Measurements from ENCODE around the gene LHFPL6. TPM values are rescaled to one million over a fixed set of nuclear protein-coding genes. Genes with fewer than 3 reads are reported as not detected.

The LHFPL6 gene
- total RNA-seq, 1 donor from 2014 or later: 174 TPM

- no peak for TF ChIP-seq CTCF (IDR thresholded peaks at IDR 0.05)
- no peak for DNase-seq (ENCODE audit: extremely low spot score, unreplicated experiment)
- Mint-ChIP-seq H3K4me3 (ENCODE audit: unreplicated experiment) (no peak overlapping the region), H3K27ac (ENCODE audit: unreplicated experiment) (no peak overlapping the region), H3K27me3 (ENCODE audit: unreplicated experiment) (no peaks in the 10 kb centered on the region), H3K9me3 (ENCODE audit: unreplicated experiment) (peaks cover 3% of the 10 kb centered on the region), H3K36me3 (ENCODE audit: unreplicated experiment) (peaks cover 7% of the 10 kb centered on the region), H3K4me1 (ENCODE audit: unreplicated experiment) (peaks cover 20% of the 10 kb centered on the region)
Measured at GRCh38 chr13:39402221-39402970, 200.6 kb downstream of the LHFPL6 start.

- Mint-ChIP-seq H3K4me1 (ENCODE audit: unreplicated experiment) (peaks cover 20% of the 10 kb centered on the region), H3K9me3 (ENCODE audit: unreplicated experiment) (peaks cover 3% of the 10 kb centered on the region), H3K27me3 (ENCODE audit: unreplicated experiment) (no peaks in the 10 kb centered on the region), H3K4me3 (ENCODE audit: unreplicated experiment) (no peak overlapping the region), H3K36me3 (ENCODE audit: unreplicated experiment) (peaks cover 4% of the 10 kb centered on the region), H3K27ac (ENCODE audit: unreplicated experiment) (no peak overlapping the region)
- no peak for DNase-seq (ENCODE audit: extremely low spot score, unreplicated experiment)
- no peak for TF ChIP-seq CTCF (IDR thresholded peaks at IDR 0.05)
Measured at GRCh38 chr13:39401756-39402155, 201.2 kb downstream of the LHFPL6 start.

GRCh38 chr13:39401046-39401705, 201.8 kb downstream of the LHFPL6 start:
- peaks cover 20% of the 10 kb centered on the region for H3K4me1 Mint-ChIP-seq (ENCODE audit: unreplicated experiment)
- no peak overlapping the region for H3K4me3 Mint-ChIP-seq (ENCODE audit: unreplicated experiment)
- no peak for DNase-seq (ENCODE audit: extremely low spot score, unreplicated experiment)
- peaks cover 4% of the 10 kb centered on the region for H3K36me3 Mint-ChIP-seq (ENCODE audit: unreplicated experiment)
- H3K27me3 Mint-ChIP-seq (ENCODE audit: unreplicated experiment): no peaks in the 10 kb centered on the region
- TF ChIP-seq CTCF (IDR thresholded peaks at IDR 0.05): no peak
- H3K9me3 Mint-ChIP-seq (ENCODE audit: unreplicated experiment): peaks cover 3% of the 10 kb centered on the region
- no peak overlapping the region for H3K27ac Mint-ChIP-seq (ENCODE audit: unreplicated experiment)

- no peak for TF ChIP-seq CTCF (IDR thresholded peaks at IDR 0.05)
- Mint-ChIP-seq H3K27me3 (ENCODE audit: unreplicated experiment) (no peaks in the 10 kb centered on the region), H3K4me3 (ENCODE audit: unreplicated experiment) (no peak overlapping the region), H3K36me3 (ENCODE audit: unreplicated experiment) (no peaks in the 10 kb centered on the region), H3K4me1 (ENCODE audit: unreplicated experiment) (peaks cover 17% of the 10 kb centered on the region), H3K27ac (ENCODE audit: unreplicated experiment) (no peak overlapping the region), H3K9me3 (ENCODE audit: unreplicated experiment) (peaks cover 3% of the 10 kb centered on the region)
- DNase-seq (ENCODE audit: extremely low spot score, unreplicated experiment): no peak
Measured at GRCh38 chr13:39399102-39399501, 203.9 kb downstream of the LHFPL6 start.

- no peaks in the 10 kb centered on the region for H3K27me3 Mint-ChIP-seq (ENCODE audit: unreplicated experiment)
- H3K4me3 Mint-ChIP-seq (ENCODE audit: unreplicated experiment): no peak overlapping the region
- DNase-seq (ENCODE audit: extremely low spot score, unreplicated experiment): no peak
- TF ChIP-seq CTCF (IDR thresholded peaks at IDR 0.05): no peak
- H3K4me1 Mint-ChIP-seq (ENCODE audit: unreplicated experiment): peaks cover 14% of the 10 kb centered on the region
- no peak overlapping the region for H3K27ac Mint-ChIP-seq (ENCODE audit: unreplicated experiment)
- H3K36me3 Mint-ChIP-seq (ENCODE audit: unreplicated experiment): peaks cover 3% of the 10 kb centered on the region
- H3K9me3 Mint-ChIP-seq (ENCODE audit: unreplicated experiment): peaks cover 3% of the 10 kb centered on the region
Measured at GRCh38 chr13:39397896-39398265, 205.1 kb downstream of the LHFPL6 start.

Measured in osteocyte (in vitro differentiated cells).